ENCODE measurements around the gene CXCL3. TPM values are rescaled to one million over a fixed set of nuclear protein-coding genes. Genes with fewer than 3 reads are reported as not detected.

Gene CXCL3
- total and polyA plus RNA-seq, 4 donors: 0.07 to 0.96 (median 0.63) TPM

- no peaks in the 10 kb centered on the region for H3K4me1 ChIP-seq (ENCODE audit: control insufficient read depth in 4 of 4, insufficient read depth in 4 of 4, low read length in 3 of 4)
- TF ChIP-seq HNF4A (conservative IDR thresholded peaks at IDR 0.05) (no peak), MAX (IDR thresholded peaks at IDR 0.05) (no peak), ATF3 (IDR thresholded peaks at IDR 0.05) (no peak), NR2F2 (IDR thresholded peaks at IDR 0.05) (no peak), HNF4G (IDR thresholded peaks at IDR 0.05) (no peak), FOXA1 (IDR thresholded peaks at IDR 0.05) (no peak), GABPA (IDR thresholded peaks at IDR 0.05 in 1 of 2, conservative IDR thresholded peaks at IDR 0.05 in 1 of 2) (no peak)
- H3K36me3 ChIP-seq (ENCODE audit: control insufficient read depth in 4 of 4, insufficient read depth in 3 of 4, low read depth in 1 of 4, low read length in 3 of 4): no peaks in the 10 kb centered on the region
- H3K9ac ChIP-seq (ENCODE audit: low read depth in 1 of 2, low read length in 2 of 2): no peak overlapping the region
- no peaks in the 10 kb centered on the region for H3K9me3 ChIP-seq (ENCODE audit: control insufficient read depth in 4 of 4, low read length in 3 of 4)
- no peak overlapping the region for H3K4me3 ChIP-seq (ENCODE audit: low read depth in 1 of 3, low read length in 3 of 3)
- 84% methylated on average over 9 of the region's 9 CpGs for WGBS
- DNase-seq (ENCODE audit: low spot score): no peak
- H3K27me3 ChIP-seq (ENCODE audit: control insufficient read depth in 4 of 4, insufficient read depth in 4 of 4, low read length in 3 of 4): peaks cover 0 to 6% (median 1%) of the 10 kb centered on the region in 4 donors
- H3K27ac ChIP-seq (ENCODE audit: low read depth in 1 of 2, low read length in 2 of 2): no peak overlapping the region
Observed at GRCh38 chr4:73990988-73991741, 47.3 kb downstream of the CXCL3 start.

DNA sequence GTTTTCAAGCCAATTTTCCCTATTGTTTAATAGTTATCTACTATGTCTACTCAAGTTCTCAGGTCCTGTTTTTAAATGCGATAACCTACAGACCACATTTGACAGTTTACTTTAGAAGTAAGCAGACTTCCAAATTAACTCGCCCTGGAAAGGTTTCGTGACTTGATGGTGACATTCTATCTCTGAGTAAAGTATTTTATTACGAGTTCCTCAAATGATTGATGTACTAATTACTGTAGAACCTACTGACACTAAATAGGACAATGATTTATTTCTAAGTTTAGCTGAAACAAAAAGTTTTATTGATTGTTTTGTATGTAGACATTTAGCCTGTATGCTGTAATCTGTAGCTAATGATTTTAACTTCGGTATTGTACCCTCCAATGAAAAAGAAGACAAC is 48.6 kb downstream of the CXCL3 start:
- no peak for DNase-seq (ENCODE audit: low spot score)
- WGBS: 81% methylated on average over 5 of the region's 5 CpGs
- H3K9ac ChIP-seq (ENCODE audit: low read depth in 1 of 2, low read length in 2 of 2): no peak overlapping the region
- no peak overlapping the region for H3K4me3 ChIP-seq (ENCODE audit: low read depth in 1 of 3, low read length in 3 of 3)
- no peaks in the 10 kb centered on the region for H3K9me3 ChIP-seq (ENCODE audit: control insufficient read depth in 4 of 4, low read length in 3 of 4)
- H3K4me1 ChIP-seq (ENCODE audit: control insufficient read depth in 4 of 4, insufficient read depth in 4 of 4, low read length in 3 of 4): no peaks in the 10 kb centered on the region
- H3K27ac ChIP-seq (ENCODE audit: low read depth in 1 of 2, low read length in 2 of 2): no peak overlapping the region
- H3K27me3 ChIP-seq (ENCODE audit: control insufficient read depth in 4 of 4, insufficient read depth in 4 of 4, low read length in 3 of 4): peaks cover 0 to 6% (median 0%) of the 10 kb centered on the region in 4 donors
- no peaks in the 10 kb centered on the region for H3K36me3 ChIP-seq (ENCODE audit: control insufficient read depth in 4 of 4, insufficient read depth in 3 of 4, low read depth in 1 of 4, low read length in 3 of 4)
- TF ChIP-seq FOXA2 (IDR thresholded peaks at IDR 0.05) (no peak), TAF1 (conservative IDR thresholded peaks at IDR 0.05) (no peak), EGR1 (IDR thresholded peaks at IDR 0.05; ENCODE audit: low read depth in 2 of 2) (no peak), SP1 (IDR thresholded peaks at IDR 0.05) (no peak), REST (IDR thresholded peaks at IDR 0.05) (no peak), HNF4G (IDR thresholded peaks at IDR 0.05) (no peak), RAD21 (IDR thresholded peaks at IDR 0.05) (no peak), ATF3 (IDR thresholded peaks at IDR 0.05) (no peak), NR2F2 (IDR thresholded peaks at IDR 0.05) (no peak), MAX (IDR thresholded peaks at IDR 0.05) (no peak)
- TF ChIP-seq, protein P1, sequence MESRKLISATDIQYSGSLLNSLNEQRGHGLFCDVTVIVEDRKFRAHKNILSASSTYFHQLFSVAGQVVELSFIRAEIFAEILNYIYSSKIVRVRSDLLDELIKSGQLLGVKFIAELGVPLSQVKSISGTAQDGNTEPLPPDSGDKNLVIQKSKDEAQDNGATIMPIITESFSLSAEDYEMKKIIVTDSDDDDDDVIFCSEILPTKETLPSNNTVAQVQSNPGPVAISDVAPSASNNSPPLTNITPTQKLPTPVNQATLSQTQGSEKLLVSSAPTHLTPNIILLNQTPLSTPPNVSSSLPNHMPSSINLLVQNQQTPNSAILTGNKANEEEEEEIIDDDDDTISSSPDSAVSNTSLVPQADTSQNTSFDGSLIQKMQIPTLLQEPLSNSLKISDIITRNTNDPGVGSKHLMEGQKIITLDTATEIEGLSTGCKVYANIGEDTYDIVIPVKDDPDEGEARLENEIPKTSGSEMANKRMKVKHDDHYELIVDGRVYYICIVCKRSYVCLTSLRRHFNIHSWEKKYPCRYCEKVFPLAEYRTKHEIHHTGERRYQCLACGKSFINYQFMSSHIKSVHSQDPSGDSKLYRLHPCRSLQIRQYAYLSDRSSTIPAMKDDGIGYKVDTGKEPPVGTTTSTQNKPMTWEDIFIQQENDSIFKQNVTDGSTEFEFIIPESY (IDR thresholded peaks at IDR 0.05): no peak

Data from liver (tissue), 9 donors.